Colonic mucosa (tissue), 4 donors: Measurements from ENCODE around the gene WT1. TPM values are rescaled to one million over a fixed set of nuclear protein-coding genes. Genes with fewer than 3 reads are reported as not detected.

Experiments
- DNase-seq: peaks from one replicate; pipeline ENCODE4 v3.0.0-alpha.2; 2020
- H3K27ac ChIP-seq: fragments of 200-600 bp; one replicate; pipeline ENCODE4 v1.8.0; 2021
- H3K27me3 ChIP-seq: fragments of 200-600 bp; one replicate; pipeline ENCODE4 v1.8.0; 2021
- H3K36me3 ChIP-seq: fragments of 200-600 bp; one replicate; pipeline ENCODE4 v1.8.0; 2021
- H3K4me1 ChIP-seq: fragments of 200-600 bp; one replicate; pipeline ENCODE4 v1.8.0; 2021; ENCODE audit warnings: mild to moderate bottlenecking
- H3K4me3 ChIP-seq: fragments of 200-600 bp; one replicate; pipeline ENCODE4 v1.8.0; 2021
- H3K9ac ChIP-seq, 2 donors: one replicate each; pipeline ENCODE4 v1.7.0; 2013; ENCODE audit warnings: control low read depth in 2 of 2, low read depth in 2 of 2, low read length in 2 of 2
- H3K9me3 ChIP-seq: fragments of 200-600 bp; one replicate; pipeline ENCODE4 v1.8.0; 2021
- intact Hi-C: fragments of 100-400 bp; cut with DNase I; formaldehyde crosslinking; loops from one replicate; pipeline ENCODE4 v1.14.1; 2022
- total RNA-seq, 2 donors: library from RNA; stranded (reverse); fragmentation: NEBNext Ultra II Directional in 1 of 2; extraction: Animal tissue kit (Norgen Biotek cat#: 25700) in 1 of 2; gene quantifications; one replicate each; pipeline ENCODE4 v1.2.1, GENCODE V29; 2021
- TF ChIP-seq, protein P1 (sequence below): fragments of 200-600 bp; IDR thresholded peaks from one replicate; pipeline ENCODE4 v1.8.0; 2022; ENCODE audit warnings: antibody characterized with exemption, mild to moderate bottlenecking
- donor health status: healthy.
- donor health status: DM: no; HTN: no; CAD: no.
- donor health status: DM: no; HTN: no; CAD: no.

The WT1 gene
- total RNA-seq, 2 donors from 2014 or later, result 0.32 TPM; not detected in 1

DNA sequence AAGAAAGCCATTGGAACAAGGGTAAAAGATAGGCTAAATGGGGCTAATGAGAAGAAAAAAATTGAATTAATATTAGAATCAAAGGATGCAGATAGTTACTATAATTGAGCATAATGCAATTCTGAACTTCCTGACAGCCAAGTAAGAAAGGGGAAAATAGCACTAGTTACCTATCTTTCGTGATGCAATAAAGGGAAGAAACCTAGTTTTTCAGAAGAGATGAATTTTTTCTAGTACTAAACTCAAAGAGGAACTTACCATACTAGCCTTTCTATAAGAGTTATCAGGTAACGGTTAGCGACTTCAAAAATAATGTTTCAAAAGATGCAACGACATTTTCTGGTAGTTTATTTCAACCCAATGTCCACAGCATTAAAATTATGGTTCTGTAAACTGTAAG lies 8.8 kb upstream of the WT1 start:
- Histone ChIP-seq H3K4me1 (no peaks in the 10 kb centered on the region), H3K9ac (no peak overlapping the region), H3K9me3 (no peaks in the 10 kb centered on the region), H3K36me3 (no peaks in the 10 kb centered on the region), H3K27ac (no peak overlapping the region), H3K4me3 (no peak overlapping the region), H3K27me3 (peaks cover 22% of the 10 kb centered on the region)
- TF ChIP-seq, protein P1, sequence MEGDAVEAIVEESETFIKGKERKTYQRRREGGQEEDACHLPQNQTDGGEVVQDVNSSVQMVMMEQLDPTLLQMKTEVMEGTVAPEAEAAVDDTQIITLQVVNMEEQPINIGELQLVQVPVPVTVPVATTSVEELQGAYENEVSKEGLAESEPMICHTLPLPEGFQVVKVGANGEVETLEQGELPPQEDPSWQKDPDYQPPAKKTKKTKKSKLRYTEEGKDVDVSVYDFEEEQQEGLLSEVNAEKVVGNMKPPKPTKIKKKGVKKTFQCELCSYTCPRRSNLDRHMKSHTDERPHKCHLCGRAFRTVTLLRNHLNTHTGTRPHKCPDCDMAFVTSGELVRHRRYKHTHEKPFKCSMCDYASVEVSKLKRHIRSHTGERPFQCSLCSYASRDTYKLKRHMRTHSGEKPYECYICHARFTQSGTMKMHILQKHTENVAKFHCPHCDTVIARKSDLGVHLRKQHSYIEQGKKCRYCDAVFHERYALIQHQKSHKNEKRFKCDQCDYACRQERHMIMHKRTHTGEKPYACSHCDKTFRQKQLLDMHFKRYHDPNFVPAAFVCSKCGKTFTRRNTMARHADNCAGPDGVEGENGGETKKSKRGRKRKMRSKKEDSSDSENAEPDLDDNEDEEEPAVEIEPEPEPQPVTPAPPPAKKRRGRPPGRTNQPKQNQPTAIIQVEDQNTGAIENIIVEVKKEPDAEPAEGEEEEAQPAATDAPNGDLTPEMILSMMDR, result no peak
- intact Hi-C loops, result no loop called here
- no peak for DNase-seq

DNA sequence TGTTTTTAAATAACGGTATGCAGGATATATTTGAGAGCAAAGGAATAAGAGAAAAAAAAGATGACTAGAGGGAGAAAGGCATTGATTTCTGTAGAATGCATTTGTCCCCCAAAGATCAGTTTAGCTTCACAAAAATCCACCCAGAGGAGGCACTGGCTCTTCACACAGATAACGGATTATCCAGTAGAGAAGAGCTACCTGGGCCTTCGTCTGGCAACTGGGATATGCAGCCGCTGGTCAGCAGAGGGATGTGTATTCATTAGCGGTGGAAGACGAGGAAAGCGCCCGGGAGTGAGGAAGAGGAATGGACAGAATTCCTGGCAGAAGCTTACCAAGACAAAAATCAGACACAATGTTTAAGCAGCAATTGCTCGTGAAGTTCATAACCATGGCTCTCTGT lies 5.6 kb upstream of the WT1 start:
- no peak for DNase-seq
- TF ChIP-seq, protein P1, result no peak
- intact Hi-C loops, result no loop called here
- Histone ChIP-seq H3K4me3 (no peak overlapping the region), H3K9ac (no peak overlapping the region), H3K27ac (no peak overlapping the region), H3K4me1 (no peaks in the 10 kb centered on the region), H3K9me3 (no peaks in the 10 kb centered on the region), H3K36me3 (no peaks in the 10 kb centered on the region), H3K27me3 (peaks cover 54% of the 10 kb centered on the region)

DNA sequence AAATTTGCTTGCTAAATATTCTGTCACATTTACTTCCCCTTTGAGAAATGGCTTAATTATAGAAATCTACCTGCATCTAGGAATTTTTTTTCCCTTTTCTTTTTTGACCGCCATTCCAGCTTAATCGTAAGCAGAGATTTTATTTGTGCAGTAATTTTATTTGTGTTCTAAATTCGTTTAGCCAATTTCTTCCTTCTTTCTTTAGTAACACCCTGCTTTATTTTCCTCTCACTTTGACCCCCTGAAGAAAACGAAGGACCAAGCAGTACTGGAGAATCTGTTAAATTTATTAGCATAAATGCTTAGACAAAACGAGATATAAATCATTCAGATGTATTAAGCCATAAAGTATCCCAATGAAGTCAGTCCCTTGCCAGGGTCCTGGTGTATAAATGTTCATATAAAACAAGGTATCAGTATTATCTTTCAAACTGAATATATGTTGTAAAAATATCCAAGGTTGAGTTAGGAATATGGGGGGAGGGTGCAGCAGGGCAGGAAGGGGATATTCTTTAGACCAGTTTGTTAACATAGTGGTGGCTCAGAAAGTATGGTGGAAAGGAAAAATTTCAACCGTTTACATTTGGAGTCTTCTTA lies 5.1 kb upstream of the WT1 start:
- Histone ChIP-seq H3K27ac (no peak overlapping the region), H3K9me3 (no peaks in the 10 kb centered on the region), H3K4me1 (no peaks in the 10 kb centered on the region), H3K4me3 (no peak overlapping the region), H3K36me3 (no peaks in the 10 kb centered on the region), H3K27me3 (peaks cover 59% of the 10 kb centered on the region), H3K9ac (no peak overlapping the region)
- intact Hi-C loops, result no loop called here
- no peak for DNase-seq
- TF ChIP-seq, protein P1, result no peak

DNA sequence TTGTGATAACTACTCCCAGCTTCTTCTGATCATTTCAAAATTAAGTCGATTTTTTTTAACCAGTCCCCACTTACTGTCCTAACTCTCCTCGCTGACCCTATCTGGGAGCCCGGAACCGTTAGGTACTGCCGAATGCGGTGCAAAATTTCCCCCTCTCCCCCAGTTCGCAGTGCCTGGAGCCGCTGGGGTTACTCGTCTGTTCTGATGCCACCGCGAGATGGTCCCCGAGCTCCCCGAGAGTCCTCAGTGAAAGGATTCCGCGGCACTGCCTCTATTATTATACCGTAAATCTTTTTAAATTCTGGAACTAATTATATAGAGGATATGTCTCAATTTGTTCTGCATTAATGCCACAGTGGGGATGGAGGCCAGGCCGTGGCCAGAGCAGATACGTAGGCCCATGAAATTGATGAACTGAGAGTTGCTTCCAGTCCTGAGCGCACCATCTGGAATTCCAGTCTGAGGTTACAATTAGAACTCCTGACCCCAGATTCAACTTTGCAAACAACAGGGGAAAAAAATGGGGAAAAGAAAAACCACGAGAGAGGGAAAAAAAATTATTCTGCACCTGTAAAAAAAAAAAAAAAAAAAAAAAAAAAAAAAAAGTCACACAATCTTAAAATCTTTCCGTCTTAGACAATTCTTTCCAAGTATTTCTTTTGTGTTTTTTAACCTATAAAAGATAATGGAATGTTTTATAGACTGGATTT lies 4.3 kb upstream of the WT1 start:
- H3K4me3 ChIP-seq, result no peak overlapping the region
- H3K9me3 ChIP-seq, result no peaks in the 10 kb centered on the region
- DNase-seq, result no peak
- no peaks in the 10 kb centered on the region for H3K36me3 ChIP-seq
- intact Hi-C loops, result no loop called here
- TF ChIP-seq, protein P1, result no peak
- H3K27me3 ChIP-seq, result peaks cover 67% of the 10 kb centered on the region
- no peaks in the 10 kb centered on the region for H3K4me1 ChIP-seq
- H3K27ac ChIP-seq, result no peak overlapping the region
- no peak overlapping the region for H3K9ac ChIP-seq

DNA sequence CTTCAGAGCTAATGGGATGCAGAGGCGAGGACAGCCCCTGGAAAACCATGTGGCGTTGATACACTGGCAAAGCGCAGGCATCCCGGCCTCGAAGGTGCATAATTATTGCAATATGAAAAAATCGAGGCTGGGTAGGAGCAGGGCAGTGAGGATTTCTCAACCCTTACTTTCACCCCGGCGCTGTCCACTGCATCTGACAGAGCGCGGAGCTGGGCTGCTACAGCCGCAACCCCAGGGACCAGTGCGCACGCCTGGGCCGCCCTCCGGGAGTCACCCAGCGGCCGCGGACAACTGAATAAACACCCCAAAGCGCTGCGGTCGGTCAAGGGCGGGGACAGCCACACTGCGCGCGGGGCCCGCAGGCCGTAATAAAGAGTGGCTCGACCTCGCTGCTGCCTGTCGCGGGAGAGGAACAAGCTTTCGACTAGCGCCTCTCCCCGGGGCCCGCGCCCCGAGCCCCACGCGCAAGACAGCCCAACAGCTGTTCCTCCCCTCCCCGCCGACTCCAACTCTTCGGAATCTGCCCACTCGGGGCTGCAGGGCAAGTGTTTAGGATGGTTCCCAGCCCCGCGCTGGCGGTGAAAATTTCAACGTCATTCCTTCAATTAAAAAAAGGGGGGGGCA lies 3.6 kb upstream of the WT1 start:
- Histone ChIP-seq H3K9me3 (no peaks in the 10 kb centered on the region), H3K4me3 (no peak overlapping the region), H3K36me3 (no peaks in the 10 kb centered on the region), H3K9ac (no peak overlapping the region), H3K4me1 (no peaks in the 10 kb centered on the region), H3K27ac (no peak overlapping the region), H3K27me3 (peaks cover 74% of the 10 kb centered on the region)
- DNase-seq, result no peak
- TF ChIP-seq, protein P1, result no peak
- intact Hi-C loops, result no loop called here
